HUES64 (cell line): ENCODE data around the gene MYO18B.

Experiments used
- H3K27ac ChIP-seq: 2 replicates; pipeline ENCODE4 v1.7.0; 2013; ENCODE audit warnings: low read depth, low read length, inconsistent platforms
- H3K27me3 ChIP-seq: 2 replicates; pipeline ENCODE4 v1.6.1; 2013; ENCODE audit warnings: mild to moderate bottlenecking, low read length; ENCODE audit not compliant: insufficient read depth
- H3K36me3 ChIP-seq: 2 replicates; pipeline ENCODE4 v1.6.1; 2013; ENCODE audit warnings: mild to moderate bottlenecking, low read length; ENCODE audit not compliant: insufficient read depth
- H3K4me1 ChIP-seq: 2 replicates; pipeline ENCODE4 v1.6.1; 2013; ENCODE audit warnings: mild to moderate bottlenecking, low read length, moderate library complexity; ENCODE audit not compliant: insufficient read depth
- H3K4me3 ChIP-seq: 2 replicates; pipeline ENCODE4 v1.5.1; 2013; ENCODE audit warnings: mild to moderate bottlenecking, low read length, moderate library complexity
- H3K9ac ChIP-seq: 2 replicates; pipeline ENCODE4 v1.6.1; 2013; ENCODE audit warnings: mild to moderate bottlenecking, low read depth, low read length
- H3K9me3 ChIP-seq: 2 replicates; pipeline ENCODE4 v1.6.1; 2013; ENCODE audit warnings: low read depth, low read length; ENCODE audit not compliant: insufficient read depth
- WGBS: fragments of 150-250, 120-280 bp; methylation state at CpG from one replicate; pipeline ENCODE4 v1.1.7; 2013; ENCODE audit warnings: missing lambda C conversion rate; 5-methylcytosine and 5-hydroxymethylcytosine counted together

The MYO18B gene

GRCh38 chr22:26056455-26057200 is 314.6 kb downstream of the MYO18B start:
- no peak overlapping the region for H3K4me3 ChIP-seq
- WGBS, result 87% methylated on average over 12 of the region's 12 CpGs
- H3K9me3 ChIP-seq, result no peaks in the 10 kb centered on the region
- peaks cover 37% of the 10 kb centered on the region for H3K4me1 ChIP-seq
- H3K27ac ChIP-seq, result no peak overlapping the region
- H3K27me3 ChIP-seq, result no peaks in the 10 kb centered on the region
- no peaks in the 10 kb centered on the region for H3K36me3 ChIP-seq
- no peak overlapping the region for H3K9ac ChIP-seq

GRCh38 chr22:26057731-26058130 is 315.7 kb downstream of the MYO18B start:
- H3K9me3 ChIP-seq, result no peaks in the 10 kb centered on the region
- peaks cover 32% of the 10 kb centered on the region for H3K4me1 ChIP-seq
- no peaks in the 10 kb centered on the region for H3K36me3 ChIP-seq
- H3K27me3 ChIP-seq, result no peaks in the 10 kb centered on the region
- H3K27ac ChIP-seq, result no peak overlapping the region
- H3K4me3 ChIP-seq, result no peak overlapping the region
- no peak overlapping the region for H3K9ac ChIP-seq

GRCh38 chr22:26064048-26064447 is 322.1 kb downstream of the MYO18B start:
- H3K9ac ChIP-seq, result no peak overlapping the region
- no peak overlapping the region for H3K27ac ChIP-seq
- 100% methylated on average over 1 of the region's 2 CpGs for WGBS
- H3K27me3 ChIP-seq, result no peaks in the 10 kb centered on the region
- H3K4me1 ChIP-seq, result peaks cover 33% of the 10 kb centered on the region
- H3K4me3 ChIP-seq, result no peak overlapping the region
- H3K36me3 ChIP-seq, result no peaks in the 10 kb centered on the region
- no peaks in the 10 kb centered on the region for H3K9me3 ChIP-seq

- WGBS, result no CpG with 5 or more reads among the region's 2 CpGs
- H3K36me3 ChIP-seq, result no peaks in the 10 kb centered on the region
- H3K27ac ChIP-seq, result peak overlapping the region; percentile 74
- H3K9ac ChIP-seq, result peak overlapping the region; percentile 58; the same call in 1 of the 2 replicates
- H3K4me3 ChIP-seq, result no peak overlapping the region
- no peaks in the 10 kb centered on the region for H3K27me3 ChIP-seq
- peaks cover 40% of the 10 kb centered on the region for H3K4me1 ChIP-seq
- H3K9me3 ChIP-seq, result no peaks in the 10 kb centered on the region
These were observed 323.9 kb downstream of the MYO18B start for GRCh38 chr22:26065847-26066246.

- peaks cover 40% of the 10 kb centered on the region for H3K4me1 ChIP-seq
- H3K27me3 ChIP-seq, result no peaks in the 10 kb centered on the region
- H3K4me3 ChIP-seq, result peak overlapping the region; percentile 13; the same call in 1 of the 2 replicates
- H3K9ac ChIP-seq, result peak overlapping the region; percentile 58; the same call in 1 of the 2 replicates
- WGBS, result 3% methylated on average over 6 of the region's 6 CpGs
- no peaks in the 10 kb centered on the region for H3K9me3 ChIP-seq
- H3K27ac ChIP-seq, result peak overlapping the region; percentile 74
- no peaks in the 10 kb centered on the region for H3K36me3 ChIP-seq
These were observed 324.5 kb downstream of the MYO18B start for GRCh38 chr22:26066534-26066933.

GRCh38 chr22:26068571-26068970 is 326.6 kb downstream of the MYO18B start:
- no peak overlapping the region for H3K9ac ChIP-seq
- H3K27ac ChIP-seq, result peak overlapping the region; percentile 69
- H3K36me3 ChIP-seq, result no peaks in the 10 kb centered on the region
- 67% methylated on average over 3 of the region's 3 CpGs for WGBS
- H3K27me3 ChIP-seq, result no peaks in the 10 kb centered on the region
- H3K9me3 ChIP-seq, result no peaks in the 10 kb centered on the region
- H3K4me1 ChIP-seq, result peaks cover 40% of the 10 kb centered on the region
- H3K4me3 ChIP-seq, result no peak overlapping the region

- H3K27ac ChIP-seq, result no peak overlapping the region
- WGBS, result 100% methylated on average over 3 of the region's 3 CpGs
- no peak overlapping the region for H3K9ac ChIP-seq
- no peaks in the 10 kb centered on the region for H3K36me3 ChIP-seq
- H3K4me3 ChIP-seq, result no peak overlapping the region
- H3K4me1 ChIP-seq, result peaks cover 21% of the 10 kb centered on the region
- H3K27me3 ChIP-seq, result no peaks in the 10 kb centered on the region
- H3K9me3 ChIP-seq, result no peaks in the 10 kb centered on the region
These were observed 330.6 kb downstream of the MYO18B start for GRCh38 chr22:26072621-26073020.

- no peaks in the 10 kb centered on the region for H3K27me3 ChIP-seq
- no peak overlapping the region for H3K4me3 ChIP-seq
- H3K9me3 ChIP-seq, result no peaks in the 10 kb centered on the region
- WGBS, result 100% methylated on average over 1 of the region's 1 CpG
- no peak overlapping the region for H3K27ac ChIP-seq
- H3K36me3 ChIP-seq, result no peaks in the 10 kb centered on the region
- no peaks in the 10 kb centered on the region; the same call in 1 of the 2 replicates for H3K4me1 ChIP-seq
- H3K9ac ChIP-seq, result no peak overlapping the region
These were observed 333.3 kb downstream of the MYO18B start for GRCh38 chr22:26075251-26075650.

GRCh38 chr22:26079009-26079408 is 337.0 kb downstream of the MYO18B start:
- H3K9ac ChIP-seq, result no peak overlapping the region

More at GRCh38 chr22:26079009-26079408, 337.0 kb downstream of the MYO18B start:
- Histone ChIP-seq H3K27ac (no peak overlapping the region), H3K27me3 (peaks cover 3% of the 10 kb centered on the region; the same call in 1 of the 2 replicates), H3K36me3 (no peaks in the 10 kb centered on the region), H3K9me3 (no peaks in the 10 kb centered on the region), H3K4me3 (no peak overlapping the region), H3K4me1 (no peaks in the 10 kb centered on the region; the same call in 1 of the 2 replicates)
- WGBS, result 83% methylated on average over 4 of the region's 4 CpGs
